ENCODE results near the gene FOXP4. TPM values are rescaled to one million over a fixed set of nuclear protein-coding genes. Genes with fewer than 3 reads are reported as not detected.

Gene FOXP4
- total and polyA plus RNA-seq, 9 donors: 2.3 to 37.4 (median 15.5) TPM

DNA sequence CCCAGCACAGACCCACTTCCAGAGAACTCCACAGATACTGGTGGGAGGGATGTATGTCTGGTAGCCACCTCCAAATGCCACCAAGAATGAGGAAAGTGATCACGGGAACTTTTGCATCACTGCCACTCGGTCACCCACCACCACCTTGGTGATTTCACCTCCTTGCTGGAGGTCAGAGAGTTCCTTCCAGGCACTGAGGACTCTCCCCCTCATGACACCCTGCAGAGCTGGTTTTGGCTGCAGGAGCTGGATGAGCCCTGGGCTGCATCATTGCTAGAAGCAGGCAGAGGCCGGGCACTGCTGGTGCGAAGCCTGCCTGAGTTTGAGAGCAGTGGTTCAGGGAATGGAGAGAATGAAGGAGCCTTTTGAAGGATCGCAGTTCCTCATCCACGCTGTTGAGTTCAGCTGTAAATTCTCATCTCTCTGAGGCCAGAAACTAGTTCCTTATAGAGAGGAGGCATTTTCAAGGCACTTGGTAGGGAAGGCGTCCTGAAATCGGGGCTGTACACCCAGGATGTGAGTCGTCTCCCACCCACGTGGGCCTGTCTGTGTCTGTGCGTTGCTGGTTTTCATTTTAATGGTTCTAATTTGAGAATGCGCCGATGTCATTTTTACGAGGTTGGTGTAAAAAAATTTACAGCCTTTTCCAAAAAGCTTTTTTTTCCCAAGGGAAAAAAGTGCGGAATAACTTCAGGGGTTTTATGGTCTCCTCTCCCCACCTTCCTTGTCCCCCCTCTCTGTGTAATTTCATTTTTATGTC lies 25.0 kb downstream of the FOXP4 start:
- no peaks in the 10 kb centered on the region for H3K27me3 ChIP-seq
- no peaks in the 10 kb centered on the region for H3K36me3 ChIP-seq
- 83 to 92% (median 89%) methylated on average over 15 of the region's 15 CpGs for WGBS, 3 donors
- TF ChIP-seq POLR2A (IDR thresholded peaks at IDR 0.05) (no peak), EP300 (IDR thresholded peaks at IDR 0.05) (no peak)
- TF ChIP-seq, protein P1, sequence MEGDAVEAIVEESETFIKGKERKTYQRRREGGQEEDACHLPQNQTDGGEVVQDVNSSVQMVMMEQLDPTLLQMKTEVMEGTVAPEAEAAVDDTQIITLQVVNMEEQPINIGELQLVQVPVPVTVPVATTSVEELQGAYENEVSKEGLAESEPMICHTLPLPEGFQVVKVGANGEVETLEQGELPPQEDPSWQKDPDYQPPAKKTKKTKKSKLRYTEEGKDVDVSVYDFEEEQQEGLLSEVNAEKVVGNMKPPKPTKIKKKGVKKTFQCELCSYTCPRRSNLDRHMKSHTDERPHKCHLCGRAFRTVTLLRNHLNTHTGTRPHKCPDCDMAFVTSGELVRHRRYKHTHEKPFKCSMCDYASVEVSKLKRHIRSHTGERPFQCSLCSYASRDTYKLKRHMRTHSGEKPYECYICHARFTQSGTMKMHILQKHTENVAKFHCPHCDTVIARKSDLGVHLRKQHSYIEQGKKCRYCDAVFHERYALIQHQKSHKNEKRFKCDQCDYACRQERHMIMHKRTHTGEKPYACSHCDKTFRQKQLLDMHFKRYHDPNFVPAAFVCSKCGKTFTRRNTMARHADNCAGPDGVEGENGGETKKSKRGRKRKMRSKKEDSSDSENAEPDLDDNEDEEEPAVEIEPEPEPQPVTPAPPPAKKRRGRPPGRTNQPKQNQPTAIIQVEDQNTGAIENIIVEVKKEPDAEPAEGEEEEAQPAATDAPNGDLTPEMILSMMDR (IDR thresholded peaks at IDR 0.05): no peak
- DNase-seq: no peak
- no peak overlapping the region for H3K4me3 ChIP-seq
- intact Hi-C loops (cut with DNase I): no loop called here
- no peaks in the 10 kb centered on the region for H3K4me1 ChIP-seq (ENCODE audit: insufficient read depth)
- no peak overlapping the region for H3K27ac ChIP-seq
- H3K9me3 ChIP-seq: no peaks in the 10 kb centered on the region

DNA sequence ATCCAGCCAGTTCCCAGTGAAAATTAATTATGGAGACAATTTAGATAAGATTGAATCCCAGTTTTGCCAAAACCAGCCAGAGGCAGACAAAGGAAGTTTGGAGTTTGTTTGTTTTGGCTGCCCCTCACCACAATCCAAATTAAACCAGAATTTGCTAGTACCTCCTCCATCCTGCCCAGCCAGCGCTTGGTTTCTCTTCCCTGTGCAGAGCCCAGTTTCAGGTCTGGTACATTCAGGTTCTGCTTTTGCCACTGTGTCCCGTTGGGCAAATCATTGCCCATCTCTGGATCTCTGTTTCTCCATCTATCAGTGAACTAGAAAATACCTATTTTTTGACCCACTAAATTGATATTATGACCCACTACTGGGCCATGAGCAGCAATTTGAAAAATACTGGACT lies 26.4 kb downstream of the FOXP4 start:
- TF ChIP-seq POLR2A (IDR thresholded peaks at IDR 0.05) (no peak), EP300 (IDR thresholded peaks at IDR 0.05) (no peak)
- TF ChIP-seq, protein P1 (IDR thresholded peaks at IDR 0.05): no peak
- Histone ChIP-seq H3K4me1 (ENCODE audit: insufficient read depth) (no peaks in the 10 kb centered on the region), H3K27ac (no peak overlapping the region), H3K9me3 (no peaks in the 10 kb centered on the region), H3K4me3 (no peak overlapping the region), H3K36me3 (no peaks in the 10 kb centered on the region), H3K27me3 (no peaks in the 10 kb centered on the region)
- intact Hi-C loops (cut with DNase I): no loop called here
- WGBS, 3 donors: 88 to 94% (median 91%) methylated on average over 2 of the region's 2 CpGs
- no peak for DNase-seq

DNA sequence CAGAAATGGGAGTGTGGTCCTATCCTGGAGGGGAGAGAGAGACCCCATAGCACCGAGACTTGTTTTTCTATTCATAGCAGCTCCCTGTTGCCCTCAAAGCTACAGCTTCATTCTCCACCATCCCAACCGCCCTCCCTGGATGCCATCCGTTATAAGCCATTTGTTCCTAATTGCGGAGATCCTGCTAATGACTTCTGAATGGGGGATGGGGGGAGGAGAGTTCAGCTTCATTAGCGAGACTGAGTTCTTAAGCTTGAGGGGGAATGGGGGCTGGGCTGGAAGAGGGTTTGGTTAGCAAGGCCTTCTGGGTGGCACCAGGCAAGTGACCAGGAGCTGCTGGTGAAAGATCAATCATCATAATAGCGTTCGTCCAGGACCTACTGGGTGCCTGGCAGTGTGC lies 27.1 kb downstream of the FOXP4 start:
- Histone ChIP-seq H3K4me1 (ENCODE audit: insufficient read depth) (no peaks in the 10 kb centered on the region), H3K4me3 (no peak overlapping the region), H3K36me3 (no peaks in the 10 kb centered on the region), H3K27ac (no peak overlapping the region), H3K27me3 (no peaks in the 10 kb centered on the region), H3K9me3 (no peaks in the 10 kb centered on the region)
- TF ChIP-seq EP300 (IDR thresholded peaks at IDR 0.05) (no peak), POLR2A (IDR thresholded peaks at IDR 0.05) (no peak)
- TF ChIP-seq, protein P1 (IDR thresholded peaks at IDR 0.05): no peak
- WGBS, 3 donors: 93 to 95% (median 94%) methylated on average over 7 of the region's 7 CpGs
- intact Hi-C loops (cut with DNase I): no loop called here
- DNase-seq: no peak

DNA sequence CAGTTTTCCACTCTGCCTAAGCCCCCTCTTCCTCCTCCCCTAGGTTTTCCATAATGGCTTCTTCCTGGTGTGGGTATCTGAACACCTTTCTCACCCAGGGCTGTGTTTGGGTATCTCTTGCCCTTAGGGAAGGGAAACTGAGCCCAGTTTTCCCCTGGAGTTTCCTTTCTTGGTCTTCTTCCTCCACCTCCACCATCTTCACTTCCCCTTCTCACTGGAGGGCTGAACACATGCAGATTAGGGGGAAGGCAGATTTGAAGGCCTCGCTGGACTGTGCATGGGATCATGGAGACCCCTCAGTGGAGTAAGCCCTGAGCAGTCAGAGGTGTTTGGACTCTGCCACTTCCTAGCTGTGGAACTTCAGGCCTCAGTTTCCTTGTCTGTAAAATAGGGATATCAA lies 27.8 kb downstream of the FOXP4 start:
- H3K9me3 ChIP-seq: no peaks in the 10 kb centered on the region
- H3K4me1 ChIP-seq (ENCODE audit: insufficient read depth): no peaks in the 10 kb centered on the region
- no peak for TF ChIP-seq EP300 (IDR thresholded peaks at IDR 0.05)
- TF ChIP-seq, protein P1 (IDR thresholded peaks at IDR 0.05): no peak
- no peak for TF ChIP-seq POLR2A (IDR thresholded peaks at IDR 0.05)
- intact Hi-C loops (cut with DNase I): no loop called here
- H3K4me3 ChIP-seq: no peak overlapping the region
- H3K27me3 ChIP-seq: no peaks in the 10 kb centered on the region
- no peaks in the 10 kb centered on the region for H3K36me3 ChIP-seq
- DNase-seq: no peak
- H3K27ac ChIP-seq: no peak overlapping the region
- 86 to 96% (median 92%) methylated on average over 1 of the region's 1 CpG for WGBS, 3 donors
